Skeletal muscle satellite cell (primary cell): ENCODE measurements around the gene FBXO28.
"Not testable (repeated sequence)": the region's sequence is repeated elsewhere in the genome, so short reads cannot be mapped to it uniquely, and the experiment has no call there.

ENCODE experiments used
- H3K27me3 ChIP-seq: 2 replicates; pipeline ENCODE4 v1.7.0; 2013; ENCODE audit warnings: low read length; ENCODE audit not compliant: control insufficient read depth, insufficient read depth
- H3K36me3 ChIP-seq: 2 replicates; pipeline ENCODE4 v1.7.0; 2013; ENCODE audit warnings: mild to moderate bottlenecking, control low read depth, low read length; ENCODE audit not compliant: insufficient read depth
- H3K4me1 ChIP-seq: 2 replicates; pipeline ENCODE4 v1.7.0; 2013; ENCODE audit warnings: low read length; ENCODE audit not compliant: control insufficient read depth, insufficient read depth
- H3K4me2 ChIP-seq: 2 replicates; pipeline ENCODE4 v1.7.0; 2013; ENCODE audit warnings: mild to moderate bottlenecking, low read length
- H3K4me3 ChIP-seq: 2 replicates; pipeline ENCODE4 v1.7.0; 2013; ENCODE audit warnings: low read length
- H3K9ac ChIP-seq: 2 replicates; pipeline ENCODE4 v1.7.0; 2013; ENCODE audit warnings: mild to moderate bottlenecking, low read depth, low read length, moderate library complexity
- H3K9me3 ChIP-seq: replicated peaks from 2 replicates; pipeline ENCODE4 v1.7.0; 2013; ENCODE audit warnings: mild to moderate bottlenecking, control low read depth, low read length

FBXO28 gene

DNA sequence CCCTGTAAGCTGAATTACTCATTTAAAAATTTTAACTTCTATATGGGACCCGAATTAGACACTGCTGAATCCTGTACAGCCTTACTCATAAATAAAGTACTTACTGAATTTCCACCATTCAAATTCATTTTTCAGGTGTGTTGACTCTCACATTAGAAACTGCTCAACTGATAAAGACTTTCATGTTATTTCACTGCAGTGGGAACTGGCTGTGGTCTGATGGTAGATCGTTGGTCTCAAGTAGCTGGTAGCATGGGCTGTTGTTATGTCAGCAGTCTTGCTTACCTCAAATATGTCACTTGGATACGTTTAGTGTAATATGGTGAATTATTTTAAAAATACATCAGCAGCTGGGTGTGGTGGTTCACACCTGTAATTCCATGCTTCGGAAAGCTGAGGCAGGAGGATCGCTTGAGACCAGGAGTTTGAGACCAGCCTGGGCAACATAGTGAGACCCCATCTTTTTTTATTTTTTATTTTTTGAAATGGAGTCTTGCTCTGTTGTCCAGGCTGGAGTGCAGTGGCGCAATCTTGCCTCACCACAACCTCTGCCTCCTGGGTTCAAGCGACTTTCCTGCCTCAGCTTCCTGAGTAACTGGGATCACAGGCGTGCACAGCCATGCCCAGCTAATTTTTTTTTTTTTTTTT, 79.5 kb downstream of the FBXO28 start:
- Histone ChIP-seq H3K4me3 (no peak overlapping the region), H3K4me1 (no peaks in the 10 kb centered on the region), H3K9ac (no peak overlapping the region), H3K4me2 (no peak overlapping the region), H3K36me3 (peaks cover 36% of the 10 kb centered on the region), H3K27me3 (no peaks in the 10 kb centered on the region), H3K9me3 (no peaks in the 10 kb centered on the region)

DNA sequence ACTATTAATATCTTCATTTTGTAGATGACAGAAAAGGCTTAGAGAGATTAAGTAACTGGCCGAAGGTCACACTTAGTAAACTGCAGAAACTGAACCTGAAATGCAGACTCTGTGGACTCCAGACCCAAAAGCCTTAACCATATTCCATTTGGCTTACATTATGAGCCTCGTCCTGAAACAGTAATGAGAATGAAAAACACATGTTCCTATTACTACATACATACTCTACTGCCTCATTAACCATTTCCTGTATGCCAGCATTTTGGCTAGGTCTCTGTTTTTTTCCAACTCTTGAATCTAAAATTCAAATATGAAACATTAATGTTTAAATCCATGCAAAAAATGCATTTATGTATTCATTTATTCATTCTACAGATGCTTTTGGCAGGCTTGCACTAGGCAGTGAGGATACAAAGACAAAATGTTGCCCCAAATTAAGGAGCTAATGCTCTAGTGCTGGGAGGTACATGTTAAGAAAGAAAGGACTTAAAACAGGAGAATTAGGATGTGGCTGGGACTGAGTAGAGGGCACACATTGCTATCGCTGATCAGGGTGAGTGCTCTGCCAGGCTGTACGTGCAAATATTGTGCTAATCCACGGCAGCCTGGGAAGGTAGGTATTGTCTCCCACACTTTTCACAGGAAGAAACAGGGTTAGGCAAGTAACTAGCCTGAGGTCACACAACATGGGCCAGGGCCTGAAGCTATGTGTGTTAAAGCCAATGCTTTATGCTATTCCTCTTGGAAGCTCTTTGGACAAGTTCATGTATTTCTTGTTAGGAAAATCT, 83.1 kb downstream of the FBXO28 start:
- H3K9ac ChIP-seq, result no peak overlapping the region
- no peaks in the 10 kb centered on the region for H3K9me3 ChIP-seq
- H3K4me3 ChIP-seq, result no peak overlapping the region
- H3K36me3 ChIP-seq, result peaks cover 22% of the 10 kb centered on the region
- H3K4me1 ChIP-seq, result no peaks in the 10 kb centered on the region
- H3K27me3 ChIP-seq, result no peaks in the 10 kb centered on the region
- no peak overlapping the region for H3K4me2 ChIP-seq

DNA sequence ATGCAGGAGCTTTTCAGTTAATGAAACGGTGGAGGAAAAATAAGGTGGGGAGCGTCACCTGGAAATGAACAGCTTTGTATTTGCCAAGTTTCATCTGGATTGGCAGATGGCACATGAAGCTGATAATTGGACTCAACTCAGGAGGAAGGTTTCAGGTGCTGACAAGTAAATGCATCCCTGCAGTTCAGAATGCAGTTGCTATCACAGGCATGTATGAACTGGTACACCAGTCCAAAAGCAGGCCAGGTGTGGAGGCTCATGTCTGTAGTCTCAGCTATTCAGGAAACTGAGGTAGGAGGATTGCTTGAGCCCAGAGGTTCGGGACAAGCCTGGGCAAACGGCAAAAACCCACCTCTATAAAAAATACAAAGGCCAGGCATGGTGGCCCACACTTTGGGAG, 84.7 kb downstream of the FBXO28 start:
- Histone ChIP-seq H3K9me3 (no peaks in the 10 kb centered on the region), H3K4me2 (no peak overlapping the region), H3K4me3 (no peak overlapping the region), H3K36me3 (peaks cover 9% of the 10 kb centered on the region), H3K27me3 (no peaks in the 10 kb centered on the region), H3K9ac (no peak overlapping the region), H3K4me1 (peaks cover 7% of the 10 kb centered on the region)

DNA sequence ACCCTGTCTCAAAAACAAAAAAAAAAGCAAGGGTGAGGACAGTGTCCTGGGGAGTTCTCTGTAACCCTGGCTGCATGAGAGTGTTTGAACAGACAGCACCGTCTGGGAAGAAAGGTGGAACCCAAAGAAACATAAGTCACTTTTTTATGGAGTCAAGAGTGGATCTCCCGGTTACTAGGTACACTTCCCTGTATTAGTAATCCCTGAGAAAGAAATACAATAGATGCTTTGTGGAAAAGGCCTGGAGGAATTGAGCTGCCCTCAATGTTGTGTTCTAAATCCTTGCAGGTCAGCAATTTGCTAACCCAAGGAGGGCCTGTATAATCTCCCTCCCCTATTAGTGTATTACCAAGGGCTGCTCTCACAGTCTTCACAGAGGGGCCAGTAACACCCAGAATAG, 85.8 kb downstream of the FBXO28 start:
- no peaks in the 10 kb centered on the region for H3K9me3 ChIP-seq
- H3K4me2 ChIP-seq, result no peak overlapping the region
- peaks cover 16% of the 10 kb centered on the region for H3K4me1 ChIP-seq
- peaks cover 2% of the 10 kb centered on the region for H3K36me3 ChIP-seq
- H3K27me3 ChIP-seq, result no peaks in the 10 kb centered on the region
- no peak overlapping the region for H3K9ac ChIP-seq
- H3K4me3 ChIP-seq, result no peak overlapping the region

DNA sequence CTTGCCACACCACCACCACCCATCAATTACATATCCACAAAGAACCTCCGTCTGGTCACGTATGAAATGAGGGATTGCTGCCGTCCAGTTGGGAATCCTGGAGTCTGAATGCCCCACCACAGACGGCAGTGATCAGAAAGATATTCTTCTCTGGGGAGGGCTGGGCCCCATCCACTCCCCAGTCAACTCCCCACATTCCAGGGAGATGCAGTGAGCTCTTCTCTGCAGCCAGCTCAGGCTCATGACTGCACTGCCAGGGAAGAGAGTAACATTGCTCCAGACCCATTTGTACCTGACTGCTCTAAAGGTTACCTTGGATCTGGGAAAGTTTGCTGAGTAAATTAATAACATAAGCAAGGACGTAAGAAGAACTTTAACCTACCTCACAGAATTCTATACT, 87.5 kb downstream of the FBXO28 start:
- no peak overlapping the region for H3K9ac ChIP-seq
- H3K4me3 ChIP-seq, result no peak overlapping the region
- no peaks in the 10 kb centered on the region for H3K9me3 ChIP-seq
- H3K27me3 ChIP-seq, result no peaks in the 10 kb centered on the region
- peaks cover 27% of the 10 kb centered on the region for H3K4me1 ChIP-seq
- no peak overlapping the region for H3K4me2 ChIP-seq
- peaks cover 2% of the 10 kb centered on the region for H3K36me3 ChIP-seq

DNA sequence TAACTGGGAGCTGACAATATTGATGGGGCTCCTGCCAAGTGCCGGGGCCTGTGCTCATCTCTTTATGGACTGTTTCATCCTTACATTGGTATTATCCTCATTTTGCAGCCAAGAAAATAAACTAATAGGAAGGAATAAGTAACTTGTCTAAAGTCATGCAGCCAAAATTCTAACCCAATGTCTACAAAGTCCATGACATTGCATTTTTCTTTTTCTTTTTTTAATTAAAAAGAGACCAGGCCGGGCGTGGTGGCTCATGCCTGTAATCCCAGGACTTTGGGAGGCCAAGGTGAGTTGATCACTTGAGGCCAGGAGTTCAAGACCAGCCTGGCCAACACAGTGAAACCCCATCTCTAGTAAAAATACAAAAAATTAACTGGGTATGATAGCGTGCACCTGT, 87.9 kb downstream of the FBXO28 start:
- Histone ChIP-seq H3K4me1 (peaks cover 27% of the 10 kb centered on the region), H3K4me3 (no peak overlapping the region), H3K4me2 (no peak overlapping the region), H3K9me3 (no peaks in the 10 kb centered on the region), H3K9ac (no peak overlapping the region), H3K36me3 (no peaks in the 10 kb centered on the region), H3K27me3 (no peaks in the 10 kb centered on the region)

DNA sequence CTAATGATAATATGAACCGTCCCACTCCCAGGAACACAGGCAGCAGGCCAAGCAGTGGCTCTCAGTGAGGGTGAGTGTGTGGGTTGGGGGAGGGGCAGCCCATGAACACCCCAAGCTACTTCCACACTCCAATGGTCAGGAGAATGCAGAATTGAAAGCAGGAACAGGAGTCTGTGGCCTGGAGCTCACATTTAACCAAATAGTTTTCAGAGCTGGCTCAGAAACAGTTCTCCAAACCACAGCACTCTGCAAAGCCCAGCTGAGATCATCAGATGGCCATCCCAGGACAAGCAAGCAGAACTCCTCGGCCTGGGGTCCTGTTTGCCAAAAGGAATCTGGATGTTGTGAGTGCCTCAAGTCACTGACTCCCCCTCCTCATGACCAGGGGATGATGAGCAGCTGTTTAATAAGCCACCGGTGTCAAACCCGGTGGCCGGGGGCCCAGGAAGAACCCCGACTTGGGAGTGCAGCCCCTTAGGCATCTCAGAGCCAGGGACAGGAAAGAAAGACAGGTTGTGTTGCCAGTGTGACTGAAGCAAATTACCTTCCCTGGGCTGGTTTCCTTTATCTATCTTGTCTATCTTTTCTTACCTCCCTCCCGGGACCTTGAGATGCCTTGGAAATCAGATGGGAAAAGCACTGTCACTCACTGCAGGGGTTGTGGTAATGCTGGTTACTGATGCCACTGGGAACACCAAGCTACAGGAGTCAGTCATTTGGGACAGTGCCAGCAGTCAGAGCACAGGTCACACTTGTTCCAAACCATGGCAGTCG, 89.5 kb downstream of the FBXO28 start:
- Histone ChIP-seq H3K4me2 (no peak overlapping the region), H3K4me3 (no peak overlapping the region), H3K9ac (no peak overlapping the region)

DNA sequence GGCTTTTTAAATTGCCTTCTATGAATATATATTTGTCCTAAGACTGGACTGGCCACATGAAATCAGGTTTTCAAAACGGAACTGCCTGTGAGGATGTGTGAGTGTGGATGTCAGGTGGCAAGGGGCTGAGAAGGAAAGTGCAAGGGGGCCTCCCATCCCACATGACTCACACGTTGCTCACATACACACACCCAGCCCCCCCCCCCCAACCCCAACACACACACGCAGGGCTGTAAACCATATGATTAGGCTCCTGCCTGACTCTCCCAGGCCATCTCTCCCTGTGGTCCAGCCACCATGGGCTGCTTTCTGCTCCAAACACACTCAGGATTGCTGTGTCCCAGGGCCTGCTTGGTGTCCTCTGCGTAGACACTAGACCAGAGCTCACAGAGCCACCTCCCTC, 91.5 kb downstream of the FBXO28 start:
- peaks cover 30% of the 10 kb centered on the region for H3K4me1 ChIP-seq
- no peaks in the 10 kb centered on the region for H3K9me3 ChIP-seq
- H3K9ac ChIP-seq, result peak overlapping the region; percentile 38
- H3K36me3 ChIP-seq, result no peaks in the 10 kb centered on the region
- no peaks in the 10 kb centered on the region for H3K27me3 ChIP-seq
- peak overlapping the region; percentile 55 for H3K4me3 ChIP-seq
- H3K4me2 ChIP-seq, result peak overlapping the region; percentile 76

More for the DNA sequence above, 89.5 kb downstream of the FBXO28 start:
- Histone ChIP-seq H3K27me3 (no peaks in the 10 kb centered on the region), H3K36me3 (no peaks in the 10 kb centered on the region), H3K9me3 (no peaks in the 10 kb centered on the region), H3K4me1 (peaks cover 27% of the 10 kb centered on the region)

DNA sequence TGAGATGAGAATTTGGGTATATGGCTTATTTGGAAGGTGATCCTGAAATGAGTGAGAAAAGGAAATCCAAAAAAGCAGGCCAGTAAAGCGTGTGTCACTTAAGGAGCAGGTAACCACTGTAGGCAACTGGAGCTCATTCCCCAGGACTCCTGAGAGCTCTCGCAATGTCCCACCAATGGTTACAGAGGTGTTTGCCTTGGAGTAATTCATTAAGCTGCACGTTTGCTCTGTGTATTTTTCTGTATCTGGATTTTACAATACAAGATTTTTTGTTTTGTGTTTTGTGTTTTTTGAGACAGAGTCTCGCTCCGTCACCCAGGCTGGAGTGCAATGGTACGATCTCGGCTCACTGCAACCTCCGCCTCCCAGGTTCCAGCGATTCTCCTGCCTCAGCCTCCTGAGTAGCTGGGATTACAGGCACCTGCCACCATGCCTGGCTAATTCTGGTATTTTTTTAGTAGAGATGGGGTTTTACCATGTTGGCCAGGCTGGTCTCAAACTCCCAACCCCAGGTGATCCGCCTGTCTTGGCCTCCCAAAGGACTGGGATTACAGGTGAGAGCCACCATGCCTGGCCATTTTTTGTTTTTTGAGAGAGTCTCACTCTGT, 92.1 kb downstream of the FBXO28 start:
- H3K4me2 ChIP-seq, result peak overlapping the region; percentile 76
- not testable (repeated sequence) for H3K9me3 ChIP-seq, H3K27me3 ChIP-seq, H3K36me3 ChIP-seq, H3K4me3 ChIP-seq
- H3K9ac ChIP-seq, result peak overlapping the region; percentile 38
- H3K4me1 ChIP-seq, result peaks cover 31% of the 10 kb centered on the region

DNA sequence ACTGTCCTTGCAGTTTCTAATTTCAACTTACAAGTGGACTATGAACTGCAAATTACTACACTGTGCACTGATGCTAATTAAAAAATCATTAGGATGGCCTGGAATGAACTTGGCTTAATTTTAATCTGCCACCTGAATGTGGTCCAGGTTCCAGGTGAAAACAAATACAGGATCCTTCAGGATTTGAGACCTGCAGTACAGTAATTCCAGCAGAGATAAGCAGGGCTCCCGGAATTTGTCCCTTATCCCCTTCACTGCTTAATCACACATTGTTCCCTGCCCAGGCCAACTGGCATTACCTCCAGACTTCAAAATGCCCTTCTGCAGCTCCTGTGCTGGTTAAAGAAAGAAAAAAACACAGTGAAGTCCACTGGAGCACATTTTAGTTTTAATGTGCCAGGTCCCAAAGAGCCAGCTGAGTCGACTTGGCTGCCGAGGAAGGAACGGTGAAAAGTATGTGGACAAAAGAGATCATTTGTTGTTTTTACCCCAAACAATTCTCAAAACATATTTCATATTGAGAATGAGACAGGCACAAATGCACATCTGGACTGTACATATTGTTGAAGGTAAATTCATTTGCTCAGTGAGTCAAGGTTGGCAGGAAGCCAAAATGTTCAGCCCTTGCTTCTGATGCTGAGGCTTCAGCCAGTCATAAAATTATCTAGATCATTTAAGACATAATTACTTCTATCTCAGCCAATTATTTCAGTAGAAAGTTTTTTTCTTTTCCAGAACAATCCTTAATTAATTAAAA, 97.5 kb downstream of the FBXO28 start:
- peaks cover 17% of the 10 kb centered on the region for H3K4me1 ChIP-seq
- H3K9ac ChIP-seq, result no peak overlapping the region
- H3K4me3 ChIP-seq, result no peak overlapping the region
- H3K27me3 ChIP-seq, result no peaks in the 10 kb centered on the region
- no peaks in the 10 kb centered on the region for H3K36me3 ChIP-seq
- H3K4me2 ChIP-seq, result peak overlapping the region; percentile 10
- H3K9me3 ChIP-seq, result no peaks in the 10 kb centered on the region
